GM18502 (cell line): ENCODE measurements around the gene SERINC5.
"Not testable (repeated sequence)": the region's sequence is repeated elsewhere in the genome, so short reads cannot be mapped to it uniquely, and the experiment has no call there.

Experiments used
- ATAC-seq: cut with Tn5 transposase; IDR thresholded peaks from one replicate; pipeline ENCODE4 v1.9.1; 2021; ENCODE audit warnings: mild to moderate bottlenecking; ENCODE audit not compliant: unreplicated experiment, poor library complexity

The SERINC5 gene

DNA sequence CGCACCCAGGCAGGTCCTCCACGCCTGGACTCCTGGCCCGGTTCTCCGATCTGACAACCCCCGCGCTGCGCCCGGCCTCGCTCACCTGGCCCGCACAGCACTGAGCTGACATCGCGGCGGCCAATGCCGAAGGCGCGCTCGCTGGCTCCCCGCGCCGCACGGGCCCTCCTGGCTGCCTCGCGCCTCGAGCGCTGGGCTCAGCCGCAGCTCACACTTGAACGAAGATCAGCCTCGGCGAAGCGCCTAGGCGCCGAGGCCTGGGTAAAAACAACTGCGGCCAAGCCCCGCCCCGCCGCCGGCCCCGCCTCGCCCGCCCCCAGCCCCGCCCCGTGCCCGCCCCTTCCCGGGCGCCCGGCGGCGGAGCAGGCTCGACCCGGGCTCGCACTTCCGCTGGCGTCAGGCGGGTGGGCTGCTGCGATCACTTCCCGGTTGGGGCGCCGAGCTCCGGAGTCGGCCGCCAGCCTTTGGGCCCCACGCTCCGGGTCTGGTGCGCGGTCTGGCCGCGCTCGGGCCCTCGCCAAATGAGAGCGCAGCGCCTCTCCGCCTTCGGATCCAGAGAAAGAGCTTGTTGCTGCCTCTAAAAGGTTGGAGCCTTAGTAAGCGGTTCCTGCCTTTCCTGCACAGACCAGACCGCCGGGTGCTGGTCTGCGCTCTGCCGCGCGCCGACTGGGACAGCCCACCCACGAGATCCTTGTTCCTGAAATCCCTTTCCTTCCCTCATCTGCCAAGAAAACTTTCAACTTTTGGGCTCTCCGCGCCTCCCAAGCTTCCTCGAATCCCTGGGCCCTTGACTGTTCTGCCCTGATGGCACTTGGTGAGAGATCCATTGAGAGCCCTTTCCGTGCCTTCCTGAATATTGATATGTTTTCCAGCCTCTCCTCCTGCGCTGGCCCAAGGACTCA, at the start of gene SERINC5:
Gene SERINC5 (minus strand): TSS at position 238 of the 902 bp plus-strand sequence. CDS start 126 bp downstream, at position 112.
- peak; percentile 82 for ATAC-seq

GRCh38 chr5:80302636-80303035, 46.8 kb upstream of the SERINC5 start:
- ATAC-seq: no peak

- ATAC-seq: not testable (repeated sequence)
Measured at GRCh38 chr5:80301342-80301741, 45.5 kb upstream of the SERINC5 start.

DNA sequence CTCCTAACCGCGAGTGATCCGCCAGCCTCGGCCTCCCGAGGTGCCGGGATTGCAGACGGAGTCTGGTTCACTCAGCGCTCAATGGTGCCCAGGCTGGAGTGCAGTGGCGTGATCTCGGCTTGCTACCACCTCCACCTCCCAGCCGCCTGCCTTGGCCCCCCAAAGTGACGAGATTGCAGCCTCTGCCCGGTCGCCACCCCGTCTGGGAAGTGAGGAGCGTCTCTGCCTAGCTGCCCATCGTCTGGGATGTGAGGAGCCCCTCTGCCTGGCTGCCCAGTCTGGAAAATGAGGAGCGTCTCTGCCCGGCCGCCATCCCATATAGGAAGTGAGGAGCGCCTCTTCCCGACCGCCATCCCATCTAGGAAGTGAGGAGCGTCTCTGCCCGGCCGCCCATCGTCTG, 44.9 kb upstream of the SERINC5 start:
- ATAC-seq: not testable (repeated sequence)

GRCh38 chr5:80300125-80300524, 44.3 kb upstream of the SERINC5 start:
- no peak for ATAC-seq

DNA sequence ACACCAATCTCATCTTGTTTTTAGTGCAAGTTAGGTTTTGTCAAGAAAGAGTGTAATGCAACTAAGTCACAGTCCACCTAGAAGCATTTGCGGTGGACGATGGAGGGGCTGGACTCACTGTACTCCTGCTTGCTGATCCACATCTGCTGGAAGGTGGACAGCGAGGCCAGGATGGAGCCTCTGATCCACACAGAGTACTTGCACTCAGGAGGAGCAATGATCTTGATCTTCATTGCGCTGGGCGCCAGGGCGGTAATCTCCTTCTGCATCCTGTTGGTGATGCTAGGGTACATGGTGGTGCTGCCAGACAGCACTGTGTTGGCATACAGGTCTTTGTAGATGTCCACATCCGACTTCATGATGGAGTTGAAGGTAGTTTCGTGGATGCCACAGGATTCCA, 43.8 kb upstream of the SERINC5 start:
- no peak for ATAC-seq

- ATAC-seq: no peak
Measured at GRCh38 chr5:80296121-80296520, 40.3 kb upstream of the SERINC5 start.

DNA sequence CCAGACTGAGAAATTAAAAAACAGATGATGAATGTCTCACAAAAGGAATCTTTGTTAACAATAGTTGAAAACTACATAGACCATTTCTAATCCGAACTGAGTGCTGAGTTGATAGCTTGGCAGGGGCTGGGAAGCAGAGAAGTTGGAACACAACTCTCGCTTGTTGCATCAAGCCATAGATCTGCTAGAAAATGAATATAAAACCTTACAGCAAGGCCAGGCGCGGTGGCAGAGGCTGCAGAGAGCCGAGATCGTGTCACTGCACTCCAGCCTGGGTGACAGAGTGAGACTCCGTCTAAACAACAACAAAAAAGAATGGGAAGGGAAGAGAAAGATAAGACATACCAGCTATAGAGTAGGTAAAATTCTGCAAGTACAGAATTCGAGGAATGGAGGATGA, 35.9 kb upstream of the SERINC5 start:
- ATAC-seq: no peak

- no peak for ATAC-seq
Measured at GRCh38 chr5:80289320-80289719, 33.5 kb upstream of the SERINC5 start.

- no peak for ATAC-seq
Measured at GRCh38 chr5:80288177-80288576, 32.3 kb upstream of the SERINC5 start.

DNA sequence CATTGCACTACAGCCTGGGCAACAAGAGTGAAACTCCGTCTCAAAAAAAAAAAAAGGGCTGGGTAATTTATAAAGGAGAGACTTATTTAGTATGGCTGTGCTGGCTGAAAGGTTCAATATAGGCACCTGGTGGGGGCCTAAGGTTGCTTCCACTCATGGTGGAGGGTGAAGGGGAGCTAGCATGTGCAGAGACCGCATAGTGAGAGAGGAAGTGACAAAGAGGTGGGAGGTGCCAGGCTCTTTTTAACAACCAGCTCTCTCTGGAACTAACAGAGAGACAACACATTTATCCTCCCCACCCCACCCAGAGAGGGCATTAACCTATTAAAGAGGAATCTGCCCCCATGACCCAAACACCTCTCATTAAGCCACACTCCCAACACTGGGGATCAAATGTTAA, 28.9 kb upstream of the SERINC5 start:
- ATAC-seq: no peak

GRCh38 chr5:80283360-80283759, 27.5 kb upstream of the SERINC5 start:
- no peak for ATAC-seq

- no peak for ATAC-seq
Measured at GRCh38 chr5:80282054-80282453, 26.2 kb upstream of the SERINC5 start.

- ATAC-seq: no peak
Measured at GRCh38 chr5:80277191-80277590, 21.3 kb upstream of the SERINC5 start.

- ATAC-seq: no peak
Measured at GRCh38 chr5:80276186-80276585, 20.3 kb upstream of the SERINC5 start.

DNA sequence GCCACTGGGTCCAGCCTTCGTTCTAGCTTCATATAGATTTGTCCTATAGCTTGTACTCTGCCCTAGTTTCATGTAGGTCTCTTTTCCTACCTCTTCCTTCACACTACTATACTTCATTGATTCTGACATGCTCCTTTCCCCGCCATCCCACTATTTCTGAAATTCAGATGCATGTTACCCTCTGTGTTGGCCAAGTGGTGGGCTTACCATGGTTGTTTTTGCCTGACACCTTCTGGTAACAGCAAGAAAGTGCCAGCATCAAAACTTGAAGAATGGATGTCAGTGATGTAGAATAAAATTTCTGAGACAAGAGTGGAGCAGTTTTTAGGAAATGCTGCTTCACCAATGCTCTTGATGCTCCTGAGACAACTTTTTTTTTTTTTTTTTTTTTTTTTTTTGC, 19.5 kb upstream of the SERINC5 start:
- no peak for ATAC-seq

- not testable (repeated sequence) for ATAC-seq
Measured at GRCh38 chr5:80270543-80270942, 14.7 kb upstream of the SERINC5 start.

- ATAC-seq: no peak
Measured at GRCh38 chr5:80269991-80270438, 14.2 kb upstream of the SERINC5 start.

DNA sequence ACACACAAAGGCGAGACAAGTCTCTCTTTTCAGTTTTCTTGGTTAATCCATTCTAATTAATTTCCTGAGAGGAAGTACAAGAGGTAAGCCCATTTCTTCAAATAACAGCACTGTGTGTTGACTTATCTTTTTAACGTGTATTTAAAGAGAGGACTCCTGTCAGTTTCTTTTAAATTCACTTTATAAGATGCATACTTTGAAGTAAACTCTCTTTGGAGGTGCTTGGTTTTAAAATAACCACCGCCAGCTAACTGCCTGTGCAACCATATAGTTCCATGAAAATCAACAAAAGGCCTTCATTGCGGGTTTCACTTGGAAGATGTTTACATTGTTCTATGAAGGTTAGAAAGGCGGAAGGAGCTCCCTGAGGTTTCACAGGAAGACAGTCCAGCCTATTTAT, 13.1 kb upstream of the SERINC5 start:
- ATAC-seq: no peak

DNA sequence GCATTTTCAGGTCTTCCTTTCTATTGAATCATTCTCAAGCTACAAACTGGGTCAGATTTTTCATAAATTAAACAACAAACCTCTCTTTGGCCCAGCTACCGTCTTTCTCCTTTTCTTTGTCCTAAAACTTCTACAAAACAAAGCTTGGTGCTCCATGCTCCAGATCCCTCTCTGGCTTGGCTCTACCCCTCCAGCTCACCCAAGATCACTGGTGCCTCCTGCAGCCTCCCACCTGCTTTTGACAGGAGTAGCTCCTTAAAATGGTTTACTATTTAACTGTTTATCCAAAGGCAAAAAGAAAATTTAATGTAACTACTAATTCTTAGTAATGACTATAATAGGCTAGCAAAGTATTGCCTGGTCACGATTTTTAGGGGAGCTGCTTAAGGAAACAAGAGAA, 10.7 kb upstream of the SERINC5 start:
- ATAC-seq: no peak

DNA sequence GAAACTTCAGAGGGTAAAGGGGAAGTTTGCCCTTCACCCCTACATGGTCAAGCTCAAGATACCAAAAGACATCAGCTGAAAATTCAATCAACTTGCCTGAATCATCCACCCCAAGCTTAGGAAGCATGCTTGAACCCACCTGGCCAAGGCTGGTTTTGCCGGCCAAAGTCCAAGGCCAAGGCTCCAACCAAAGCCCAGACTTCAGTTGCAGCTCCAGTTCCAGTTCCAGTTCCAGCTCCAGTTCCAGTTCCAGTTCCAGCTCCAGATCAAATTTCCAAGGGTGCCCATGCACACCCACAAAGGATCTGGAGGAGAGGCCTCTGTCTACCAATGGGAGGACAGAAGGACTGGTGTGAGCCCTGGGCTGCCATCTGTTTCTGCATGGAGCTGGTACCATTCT, 4.6 kb upstream of the SERINC5 start:
- no peak for ATAC-seq
